Measurements from ENCODE around the gene SPACA4. TPM values are rescaled to one million over a fixed set of nuclear protein-coding genes. Genes with fewer than 3 reads are reported as not detected.

SPACA4 gene
- total RNA-seq, 1 donor from 2014 or later: not detected

DNA sequence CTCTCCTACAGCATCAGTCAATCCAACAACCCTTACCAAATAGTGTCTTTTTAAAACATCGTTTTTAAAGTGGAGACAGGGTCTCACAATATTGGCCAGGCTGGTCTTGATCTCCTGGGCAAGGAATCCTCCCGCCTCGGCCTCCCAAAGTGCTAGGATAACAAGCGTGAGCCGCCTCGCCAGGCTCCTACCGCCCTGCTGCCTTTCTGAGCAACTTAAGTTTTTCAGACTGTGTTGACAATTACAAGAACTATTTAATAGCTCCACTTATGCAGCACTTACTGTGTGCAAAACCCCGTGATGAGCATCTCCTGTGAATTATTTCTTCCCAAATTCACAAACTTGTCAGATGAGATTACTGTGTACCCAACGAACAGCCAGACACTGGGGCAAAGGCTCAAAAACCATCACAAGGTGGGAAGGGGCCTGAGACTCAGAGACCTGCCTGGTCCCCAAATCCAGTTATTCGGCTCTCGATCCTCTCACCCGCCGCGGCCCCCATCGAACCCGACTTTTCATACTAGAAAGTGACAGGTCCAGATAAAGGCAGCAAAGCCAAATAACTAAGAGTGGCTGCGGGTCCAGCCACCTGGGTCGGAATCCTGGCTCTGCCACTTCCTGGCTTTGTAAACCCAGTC lies 11.9 kb downstream of the SPACA4 start:
- intact Hi-C loops (cut with micrococcal nuclease): loop anchor here (2.0 to 5.0 kb wide), 3 partner anchors 286 to 451 kb away; partner anchors contain the start of gene EMP3

DNA sequence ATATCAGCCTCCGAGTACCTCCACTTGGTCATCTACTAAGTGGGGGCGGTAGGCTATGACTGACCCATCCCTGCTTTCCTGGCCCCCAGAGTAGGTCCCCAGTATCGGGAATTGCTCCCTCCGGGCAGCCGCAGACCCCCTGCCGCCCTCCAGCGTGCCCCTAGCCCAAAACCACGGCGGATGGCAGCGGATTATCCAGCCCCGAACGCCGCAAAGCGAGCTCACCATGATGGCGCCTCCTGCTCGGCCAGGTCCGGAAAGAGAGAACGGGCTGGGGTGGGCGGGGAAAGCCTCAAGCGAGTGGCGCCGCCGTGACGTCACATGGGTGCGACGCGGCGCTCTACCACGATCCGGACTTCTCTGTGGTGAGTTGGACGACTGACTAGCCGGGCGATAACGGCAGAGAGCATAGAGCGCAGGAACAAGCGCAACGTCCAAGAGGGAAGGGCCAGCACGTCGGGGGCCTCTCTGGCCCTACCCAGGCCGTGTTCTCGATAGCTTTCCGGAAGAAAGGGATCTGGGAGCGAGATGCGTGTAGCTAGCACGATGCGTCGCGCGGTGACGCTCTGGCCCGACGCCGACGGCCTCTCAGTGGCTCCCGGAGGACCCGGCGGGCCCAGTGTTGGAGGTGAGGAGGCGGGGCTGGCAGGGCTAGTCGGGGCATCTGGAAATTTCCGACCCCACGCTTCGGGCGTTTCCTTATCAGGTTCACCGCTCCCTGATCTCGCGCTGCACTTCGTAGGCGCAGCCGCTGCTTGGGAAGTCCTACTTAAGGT lies 12.6 kb downstream of the SPACA4 start, which contains the start of the genes RPL18 and SPHK2:
RPL18 (minus strand) TSS at position 263 of the 776 bp plus-strand sequence; CDS start at position 228, 35 bp downstream.
SPHK2 (plus strand) TSS at position 591 of the 776 bp plus-strand sequence. CDS start 1,009 bp downstream, outside the sequence.
- intact Hi-C loops (cut with micrococcal nuclease): loop anchor here (1.0 to 5.0 kb wide), 13 partner anchors 15 to 1257 kb away; partner anchors contain the start of genes CYTH2, EMP3, GRWD1 and GYS1

DNA sequence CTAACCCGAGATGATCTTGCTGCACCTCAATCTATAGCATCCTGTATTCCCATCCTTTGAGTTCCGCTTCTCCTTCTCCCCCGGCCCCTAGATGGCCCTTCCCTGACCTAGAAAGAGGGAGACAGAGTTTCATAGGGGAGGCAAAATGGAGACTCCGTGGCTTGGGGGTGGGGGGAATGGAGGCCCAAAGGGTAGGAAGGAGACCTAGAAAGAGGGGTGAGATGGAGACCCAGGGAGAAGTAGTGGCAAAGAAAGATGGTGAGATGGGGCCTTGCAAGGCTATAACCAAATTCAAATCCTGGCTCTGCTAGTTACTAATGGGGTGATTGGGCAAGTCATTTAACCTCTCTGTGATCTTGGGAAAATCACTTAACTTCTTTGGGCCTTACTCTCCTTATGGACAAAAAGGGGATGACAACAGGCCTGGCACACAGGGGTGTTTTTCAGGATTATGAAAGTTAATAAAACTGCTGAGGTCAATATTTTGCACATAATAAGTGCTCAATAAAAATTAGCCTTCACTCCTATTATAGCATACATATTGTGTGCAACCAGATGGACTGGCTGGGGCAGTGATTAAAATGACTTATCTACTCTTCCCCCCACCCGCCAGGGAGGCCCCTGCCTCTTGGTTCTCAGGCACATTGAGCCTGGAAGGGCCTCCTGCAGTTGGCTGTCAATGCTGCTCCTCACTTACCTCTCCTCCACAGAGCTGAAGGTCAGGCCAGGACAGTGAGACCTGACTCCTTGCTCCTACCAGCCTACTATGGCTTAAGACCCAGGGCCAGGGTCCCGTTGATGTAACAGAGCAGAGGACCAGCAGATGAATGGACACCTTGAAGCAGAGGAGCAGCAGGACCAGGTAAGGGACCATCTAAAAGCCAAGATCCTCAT lies 13.4 kb downstream of the SPACA4 start:
- intact Hi-C loops (cut with micrococcal nuclease): loop anchor here (1.0 to 5.0 kb wide), 13 partner anchors 14 to 1256 kb away; partner anchors contain the start of genes CYTH2, EMP3, GRWD1 and GYS1

DNA sequence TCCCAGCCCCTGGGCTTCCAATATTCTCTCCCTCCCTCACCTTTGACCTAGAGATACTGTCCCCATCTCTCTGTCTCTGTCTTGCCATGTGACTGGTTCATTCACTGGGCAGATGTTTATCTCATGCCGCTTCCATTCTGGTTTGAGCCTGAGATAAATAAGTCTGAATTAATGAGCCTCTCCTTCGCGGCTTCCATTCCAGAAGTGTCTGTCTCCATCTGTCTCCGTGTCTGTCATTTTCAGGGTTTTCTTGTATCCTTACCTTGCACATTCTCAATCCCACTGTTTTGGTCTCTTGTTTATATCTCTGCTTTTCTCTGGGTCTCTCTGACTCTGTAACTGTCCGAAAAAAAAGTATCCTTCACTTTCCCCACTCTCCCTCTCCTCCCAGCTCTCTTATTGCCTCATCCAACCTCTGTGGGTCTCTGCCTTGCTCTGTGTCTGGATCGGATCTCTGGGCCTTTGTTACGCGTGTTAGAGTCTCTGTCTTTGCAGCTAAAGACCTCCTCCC lies 17.1 kb downstream of the SPACA4 start:
- intact Hi-C loops (cut with micrococcal nuclease): loop anchor here (1.0 kb wide), 1 partner anchor 14 kb away; the partner anchor contains the start of gene DBP

DNA sequence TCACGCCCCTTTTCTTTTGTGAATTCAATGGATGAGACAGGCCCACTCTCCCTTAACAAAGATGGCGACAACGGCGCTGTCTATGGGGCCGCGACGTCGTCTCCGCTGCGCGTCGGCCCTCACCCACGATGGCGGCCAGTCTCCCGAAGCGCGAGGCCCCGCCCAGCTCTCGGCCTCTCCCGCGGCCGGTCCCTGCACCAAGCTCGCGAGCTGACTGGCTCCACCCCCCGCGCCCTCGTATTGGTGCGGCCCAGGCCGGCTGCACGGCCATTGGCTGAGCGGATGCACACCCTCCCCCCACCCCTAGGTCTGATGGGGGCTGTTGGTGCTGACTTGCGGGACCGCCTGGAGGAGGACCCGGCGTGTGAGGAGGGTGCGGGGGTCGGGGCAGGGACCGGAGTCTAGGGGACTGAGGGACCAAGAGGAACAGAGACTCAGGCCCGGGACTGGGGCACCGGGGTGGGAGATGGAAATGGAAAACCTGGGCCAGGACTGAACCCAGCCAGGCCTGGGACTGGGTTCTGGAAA lies 17.6 kb downstream of the SPACA4 start:
- intact Hi-C loops (cut with micrococcal nuclease): loop anchor here (1.0 kb wide), 1 partner anchor 13 kb away; the partner anchor contains the start of gene DBP

DNA sequence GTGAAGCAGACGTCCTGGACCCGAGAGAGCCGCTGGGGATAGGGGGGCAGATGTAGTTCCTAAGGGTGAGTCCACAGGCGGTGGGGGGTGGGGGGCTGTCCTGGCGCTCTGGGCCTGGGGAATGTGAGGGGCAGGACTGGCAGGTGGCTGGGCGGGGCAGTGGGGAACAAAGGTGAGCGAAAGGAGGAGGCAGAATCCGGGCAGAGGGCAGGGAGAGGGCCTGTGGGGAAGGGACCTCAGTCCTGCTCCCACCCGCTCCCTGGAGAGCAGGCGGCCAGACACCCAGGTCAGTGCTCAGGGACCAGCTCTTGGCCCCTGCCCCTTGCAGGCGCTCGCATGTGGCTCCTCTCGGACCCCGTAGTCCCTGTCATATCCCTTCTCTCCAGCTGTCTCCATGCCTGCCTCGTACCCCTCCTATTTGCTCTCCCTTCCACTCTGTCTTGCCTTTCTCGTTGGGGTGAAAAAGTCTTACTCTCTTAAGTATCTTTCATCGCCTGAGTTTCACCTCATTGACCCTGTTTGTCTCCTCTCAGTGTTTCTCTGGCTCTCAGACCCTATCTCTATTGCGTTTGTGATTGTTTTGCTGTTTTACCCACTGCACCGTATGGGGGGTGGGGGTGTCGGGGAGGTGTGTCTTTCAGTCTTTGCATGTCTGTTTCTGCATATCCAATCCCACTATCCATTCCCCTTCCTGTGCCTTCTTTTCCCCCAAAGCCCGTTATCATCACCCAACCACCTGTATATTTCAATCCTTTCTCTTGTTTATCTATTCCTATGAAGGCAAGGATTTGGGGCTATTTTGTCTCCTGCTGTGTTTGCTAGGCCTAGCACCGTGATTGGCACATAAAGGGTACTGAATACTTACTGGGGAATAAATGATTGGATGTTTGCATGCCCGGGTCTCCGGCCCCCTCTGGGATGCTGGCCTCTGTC lies 18.5 kb downstream of the SPACA4 start:
- intact Hi-C loops (cut with micrococcal nuclease): loop anchor here (1.0 kb wide), 1 partner anchor 12 kb away; the partner anchor contains the start of gene DBP

DNA sequence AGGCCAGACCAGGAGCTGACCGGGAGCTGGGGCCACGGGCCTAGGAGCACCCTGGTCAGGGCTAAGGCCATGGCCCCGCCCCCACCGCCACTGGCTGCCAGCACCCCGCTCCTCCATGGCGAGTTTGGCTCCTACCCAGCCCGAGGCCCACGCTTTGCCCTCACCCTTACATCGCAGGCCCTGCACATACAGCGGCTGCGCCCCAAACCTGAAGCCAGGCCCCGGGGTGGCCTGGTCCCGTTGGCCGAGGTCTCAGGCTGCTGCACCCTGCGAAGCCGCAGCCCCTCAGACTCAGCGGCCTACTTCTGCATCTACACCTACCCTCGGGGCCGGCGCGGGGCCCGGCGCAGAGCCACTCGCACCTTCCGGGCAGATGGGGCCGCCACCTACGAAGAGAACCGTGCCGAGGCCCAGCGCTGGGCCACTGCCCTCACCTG lies 19.4 kb downstream of the SPACA4 start:
- intact Hi-C loops (cut with micrococcal nuclease): no loop called here

DNA sequence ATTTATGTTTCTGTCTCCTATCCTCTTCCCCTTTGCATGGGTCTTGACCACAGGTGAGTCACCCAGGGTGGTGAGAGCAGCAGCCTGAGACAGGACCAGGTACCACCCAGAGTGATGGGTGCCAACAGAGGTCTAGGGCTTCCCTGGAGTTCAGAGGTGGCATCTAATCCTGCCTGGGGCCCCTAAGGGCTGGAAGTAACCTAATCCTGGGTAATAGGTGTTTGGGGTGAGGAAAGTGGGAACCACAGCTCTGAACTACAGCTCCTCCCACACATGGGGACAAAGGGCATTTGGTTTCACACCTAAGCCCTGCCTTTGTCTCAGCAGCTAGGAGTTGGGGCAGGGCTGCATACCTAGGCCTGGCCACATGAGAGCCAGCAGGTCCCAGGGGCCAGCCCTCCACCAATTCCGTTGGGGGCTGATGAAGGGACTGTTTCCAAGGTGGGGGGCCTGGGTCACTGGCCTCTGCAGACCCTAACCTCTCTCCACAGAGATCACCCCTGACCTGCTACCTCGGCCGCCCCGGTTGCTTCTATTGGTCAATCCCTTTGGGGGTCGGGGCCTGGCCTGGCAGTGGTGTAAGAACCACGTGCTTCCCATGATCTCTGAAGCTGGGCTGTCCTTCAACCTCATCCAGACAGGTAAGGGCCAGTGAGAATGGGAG lies 20.8 kb downstream of the SPACA4 start:
- intact Hi-C loops (cut with micrococcal nuclease): no loop called here

DNA sequence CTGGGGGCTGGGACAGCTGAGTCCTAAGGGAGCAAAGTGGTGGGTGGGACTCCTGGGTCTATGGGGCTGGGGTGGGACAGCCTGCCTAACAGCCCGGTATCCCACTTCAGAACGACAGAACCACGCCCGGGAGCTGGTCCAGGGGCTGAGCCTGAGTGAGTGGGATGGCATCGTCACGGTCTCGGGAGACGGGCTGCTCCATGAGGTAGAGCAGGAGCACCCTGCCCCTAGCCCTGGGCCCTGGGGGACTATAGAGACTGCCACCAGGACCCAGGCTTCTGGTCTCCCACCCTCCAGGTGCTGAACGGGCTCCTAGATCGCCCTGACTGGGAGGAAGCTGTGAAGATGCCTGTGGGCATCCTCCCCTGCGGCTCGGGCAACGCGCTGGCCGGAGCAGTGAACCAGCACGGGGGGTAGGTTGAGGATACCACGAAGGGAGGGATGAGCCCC lies 21.3 kb downstream of the SPACA4 start:
- intact Hi-C loops (cut with micrococcal nuclease): no loop called here

DNA sequence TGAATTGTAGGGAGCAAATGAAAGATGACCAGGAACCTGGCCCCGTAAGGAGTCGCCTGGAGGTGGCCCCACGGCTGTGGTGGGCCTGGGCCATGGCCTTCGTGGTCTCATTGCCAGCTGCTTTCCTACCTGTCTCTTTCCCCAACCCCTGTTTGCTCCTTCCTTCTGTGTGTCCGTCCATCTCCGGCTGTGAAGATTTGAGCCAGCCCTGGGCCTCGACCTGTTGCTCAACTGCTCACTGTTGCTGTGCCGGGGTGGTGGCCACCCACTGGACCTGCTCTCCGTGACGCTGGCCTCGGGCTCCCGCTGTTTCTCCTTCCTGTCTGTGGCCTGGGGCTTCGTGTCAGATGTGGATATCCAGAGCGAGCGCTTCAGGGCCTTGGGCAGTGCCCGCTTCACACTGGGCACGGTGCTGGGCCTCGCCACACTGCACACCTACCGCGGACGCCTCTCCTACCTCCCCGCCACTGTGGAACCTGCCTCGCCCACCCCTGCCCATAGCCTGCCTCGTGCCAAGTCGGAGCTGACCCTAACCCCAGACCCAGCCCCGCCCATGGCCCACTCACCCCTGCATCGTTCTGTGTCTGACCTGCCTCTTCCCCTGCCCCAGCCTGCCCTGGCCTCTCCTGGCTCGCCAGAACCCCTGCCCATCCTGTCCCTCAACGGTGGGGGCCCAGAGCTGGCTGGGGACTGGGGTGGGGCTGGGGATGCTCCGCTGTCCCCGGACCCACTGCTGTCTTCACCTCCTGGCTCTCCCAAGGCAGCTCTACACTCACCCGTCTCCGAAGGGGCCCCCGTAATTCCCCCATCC lies 22.1 kb downstream of the SPACA4 start:
- intact Hi-C loops (cut with micrococcal nuclease): no loop called here

DNA sequence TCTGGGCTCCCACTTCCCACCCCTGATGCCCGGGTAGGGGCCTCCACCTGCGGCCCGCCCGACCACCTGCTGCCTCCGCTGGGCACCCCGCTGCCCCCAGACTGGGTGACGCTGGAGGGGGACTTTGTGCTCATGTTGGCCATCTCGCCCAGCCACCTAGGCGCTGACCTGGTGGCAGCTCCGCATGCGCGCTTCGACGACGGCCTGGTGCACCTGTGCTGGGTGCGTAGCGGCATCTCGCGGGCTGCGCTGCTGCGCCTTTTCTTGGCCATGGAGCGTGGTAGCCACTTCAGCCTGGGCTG lies 22.7 kb downstream of the SPACA4 start:
- intact Hi-C loops (cut with micrococcal nuclease): no loop called here

DNA sequence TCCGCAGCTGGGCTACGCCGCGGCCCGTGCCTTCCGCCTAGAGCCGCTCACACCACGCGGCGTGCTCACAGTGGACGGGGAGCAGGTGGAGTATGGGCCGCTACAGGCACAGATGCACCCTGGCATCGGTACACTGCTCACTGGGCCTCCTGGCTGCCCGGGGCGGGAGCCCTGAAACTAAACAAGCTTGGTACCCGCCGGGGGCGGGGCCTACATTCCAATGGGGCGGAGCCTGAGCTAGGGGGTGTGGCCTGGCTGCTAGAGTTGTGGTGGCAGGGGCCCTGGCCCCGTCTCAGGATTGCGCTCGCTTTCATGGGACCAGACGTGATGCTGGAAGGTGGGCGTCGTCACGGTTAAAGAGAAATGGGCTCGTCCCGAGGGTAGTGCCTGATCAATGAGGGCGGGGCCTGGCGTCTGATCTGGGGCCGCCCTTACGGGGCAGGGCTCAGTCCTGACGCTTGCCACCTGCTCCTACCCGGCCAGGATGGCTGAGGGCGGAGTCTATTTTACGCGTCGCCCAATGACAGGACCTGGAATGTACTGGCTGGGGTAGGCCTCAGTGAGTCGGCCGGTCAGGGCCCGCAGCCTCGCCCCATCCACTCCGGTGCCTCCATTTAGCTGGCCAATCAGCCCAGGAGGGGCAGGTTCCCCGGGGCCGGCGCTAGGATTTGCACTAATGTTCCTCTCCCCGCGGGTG lies 23.2 kb downstream of the SPACA4 start:
- intact Hi-C loops (cut with micrococcal nuclease): loop anchor here (10.0 kb wide), 1 partner anchor 1375 kb away; the partner anchor contains the start of gene CCDC9

DNA sequence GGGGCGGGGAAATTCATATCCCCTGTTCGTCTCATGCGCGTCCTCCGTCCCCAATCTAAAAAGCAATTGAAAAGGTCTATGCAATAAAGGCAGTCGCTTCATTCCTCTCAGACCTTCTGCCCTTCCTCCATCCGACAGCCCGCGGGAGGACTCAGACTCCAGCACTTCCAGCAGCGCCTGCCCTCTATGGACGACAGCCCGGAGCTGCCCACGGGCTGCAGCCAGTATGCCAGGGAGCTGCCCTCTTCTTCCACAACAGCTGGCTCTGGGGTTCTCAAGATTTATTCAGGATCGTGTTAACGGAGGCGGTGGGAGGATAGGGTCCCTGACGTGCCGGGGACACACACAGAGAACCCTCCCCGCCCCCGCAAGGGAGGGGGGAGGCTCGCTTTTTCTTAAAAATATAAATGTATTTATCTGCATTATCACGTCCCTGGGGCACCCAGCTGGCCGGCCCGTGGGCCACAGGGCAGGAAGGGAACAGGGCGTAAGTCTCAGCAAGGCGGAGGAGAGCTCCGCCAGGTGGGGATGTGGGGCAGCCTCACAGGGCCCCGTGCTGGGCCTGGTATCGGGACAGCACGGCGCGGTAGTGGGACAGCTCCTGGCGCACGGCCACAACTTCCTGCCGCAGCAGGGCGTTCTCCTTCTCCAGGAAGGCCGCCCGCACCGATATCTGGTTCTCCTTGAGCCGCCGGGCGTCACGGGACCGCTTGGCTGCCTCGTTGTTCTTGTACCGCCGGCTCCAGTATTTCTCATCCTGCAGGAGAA lies 23.9 kb downstream of the SPACA4 start:
- intact Hi-C loops (cut with micrococcal nuclease): loop anchor here (10.0 kb wide), 1 partner anchor 1376 kb away; the partner anchor contains the start of gene CCDC9

DNA sequence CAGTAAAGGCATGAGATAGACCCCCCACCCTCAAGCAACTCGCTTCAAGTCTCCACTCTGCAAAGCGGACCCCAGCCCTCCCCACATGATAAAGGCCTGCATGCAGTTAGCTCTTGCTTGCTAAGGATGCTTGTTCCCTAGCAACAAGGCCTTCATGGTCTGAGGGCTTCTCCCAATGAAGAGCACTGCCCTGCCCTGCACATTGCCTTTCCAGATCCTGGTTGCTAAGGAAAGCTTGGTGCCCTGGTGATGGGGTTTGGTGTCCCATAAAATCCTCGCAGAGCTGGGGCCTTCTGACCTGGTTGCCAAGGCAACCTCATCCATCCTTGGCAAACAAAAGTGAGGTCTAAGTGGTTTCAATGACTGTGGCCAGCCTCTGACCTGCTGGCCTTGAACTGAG lies 24.7 kb downstream of the SPACA4 start:
- intact Hi-C loops (cut with micrococcal nuclease): loop anchor here (10.0 kb wide), 1 partner anchor 1376 kb away; the partner anchor contains the start of gene CCDC9

DNA sequence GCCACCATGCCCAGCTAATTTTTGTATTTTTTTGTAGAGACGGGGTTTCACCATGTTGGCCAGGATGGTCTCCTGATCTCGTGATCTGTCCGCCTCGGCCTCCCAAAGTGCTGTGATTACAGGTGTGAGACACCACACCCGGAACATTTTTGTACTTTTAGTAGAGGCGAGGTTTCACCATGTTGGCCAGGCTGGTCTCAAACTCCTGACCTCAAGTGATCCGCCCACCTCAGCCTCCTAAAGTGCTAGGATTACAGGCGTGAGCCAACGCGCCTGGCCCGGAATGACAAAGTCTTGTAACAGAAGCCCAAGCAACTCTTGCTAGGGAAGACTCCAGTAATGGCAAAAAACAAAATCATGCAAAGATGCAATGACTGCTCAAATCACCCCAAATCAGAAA lies 25.7 kb downstream of the SPACA4 start:
- intact Hi-C loops (cut with micrococcal nuclease): loop anchor here (10.0 kb wide), 1 partner anchor 1377 kb away; the partner anchor contains the start of gene CCDC9

DNA sequence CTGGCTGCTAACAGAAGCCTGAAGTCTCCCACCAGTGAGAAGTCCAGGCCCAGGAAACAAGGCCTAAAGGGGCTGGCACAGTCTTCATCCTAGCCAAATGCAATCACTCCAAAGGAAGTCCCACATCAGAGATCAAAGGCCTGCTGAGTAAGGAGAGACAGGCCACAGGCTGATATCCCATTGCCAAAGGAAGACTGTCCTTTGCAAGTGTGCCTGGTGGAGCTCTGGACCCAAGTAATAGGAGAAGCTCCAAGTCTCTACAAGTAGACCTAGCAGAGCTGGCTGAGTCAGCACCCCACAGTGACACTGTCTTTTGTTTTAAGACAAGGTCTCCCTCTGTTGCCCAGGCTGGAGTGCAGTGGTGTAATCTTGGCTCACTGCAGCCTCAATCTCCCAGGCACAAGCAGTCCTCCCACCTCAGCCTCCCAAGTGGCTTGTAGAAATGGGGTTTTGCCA lies 26.2 kb downstream of the SPACA4 start:
- intact Hi-C loops (cut with micrococcal nuclease): loop anchor here (10.0 kb wide), 1 partner anchor 1378 kb away; the partner anchor contains the start of gene CCDC9

Measured in T-helper 1 cell treated with Interleukin-12 subunit alpha and Interleukin-12 subunit beta and Interleukin-4 antibody, amounts not matched to agents 30 ng/mL and 1 ng/mL, for 36 hours (primary cell).